Right kidney (tissue), 1 donor: ENCODE data around the gene GPC6.

Experiments
- DNase-seq: peaks from one replicate; pipeline ENCODE4 v3.0.0-alpha.2; 2016

The GPC6 gene

DNA sequence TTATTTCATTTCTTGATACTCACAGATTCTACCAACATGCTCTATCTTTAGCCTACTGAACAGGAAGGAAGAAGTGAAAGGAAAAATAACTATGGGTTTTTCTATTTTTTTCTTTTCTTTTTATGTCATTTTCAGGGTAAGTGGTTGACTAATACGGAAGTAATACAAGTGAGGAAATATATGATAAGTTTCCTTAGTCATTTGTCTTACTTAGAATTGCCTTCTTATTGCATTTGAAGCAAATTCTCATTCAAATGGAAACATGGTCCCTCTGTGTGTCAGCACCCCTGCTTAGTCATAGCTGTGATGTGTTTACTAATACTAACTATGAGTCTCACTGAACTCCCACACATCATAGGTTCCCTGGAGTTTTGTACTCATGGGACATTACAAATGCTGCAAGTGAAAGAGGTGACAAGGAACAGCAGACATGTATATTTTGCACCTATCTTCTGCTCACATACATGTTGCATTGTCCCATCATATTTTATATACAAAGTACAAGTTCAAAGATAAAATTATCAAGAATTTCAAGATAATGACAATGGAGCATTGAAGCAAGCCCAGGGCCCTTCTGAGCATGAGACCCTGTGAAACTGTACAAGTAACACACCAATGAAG is 1192.8 kb downstream of the GPC6 start:
- no peak for DNase-seq

DNA sequence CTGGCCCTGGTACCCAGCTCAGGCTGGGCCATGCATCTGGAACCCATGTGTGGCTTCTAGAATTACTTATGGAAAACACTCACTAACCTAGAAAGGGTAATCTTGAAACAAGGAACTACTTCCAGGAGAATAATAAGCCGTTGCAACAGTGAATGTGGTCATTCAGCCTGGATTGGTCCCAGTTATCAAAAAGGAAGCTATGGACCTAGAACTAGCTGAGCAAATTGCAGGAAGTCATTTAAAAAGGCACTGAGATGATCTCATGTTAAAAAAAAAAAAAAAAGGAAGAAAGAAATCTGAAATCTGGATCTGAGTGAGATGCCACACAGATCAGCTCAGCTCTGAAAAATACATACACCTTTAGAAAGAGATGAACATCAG is 1193.3 kb downstream of the GPC6 start:
- no peak for DNase-seq

DNA sequence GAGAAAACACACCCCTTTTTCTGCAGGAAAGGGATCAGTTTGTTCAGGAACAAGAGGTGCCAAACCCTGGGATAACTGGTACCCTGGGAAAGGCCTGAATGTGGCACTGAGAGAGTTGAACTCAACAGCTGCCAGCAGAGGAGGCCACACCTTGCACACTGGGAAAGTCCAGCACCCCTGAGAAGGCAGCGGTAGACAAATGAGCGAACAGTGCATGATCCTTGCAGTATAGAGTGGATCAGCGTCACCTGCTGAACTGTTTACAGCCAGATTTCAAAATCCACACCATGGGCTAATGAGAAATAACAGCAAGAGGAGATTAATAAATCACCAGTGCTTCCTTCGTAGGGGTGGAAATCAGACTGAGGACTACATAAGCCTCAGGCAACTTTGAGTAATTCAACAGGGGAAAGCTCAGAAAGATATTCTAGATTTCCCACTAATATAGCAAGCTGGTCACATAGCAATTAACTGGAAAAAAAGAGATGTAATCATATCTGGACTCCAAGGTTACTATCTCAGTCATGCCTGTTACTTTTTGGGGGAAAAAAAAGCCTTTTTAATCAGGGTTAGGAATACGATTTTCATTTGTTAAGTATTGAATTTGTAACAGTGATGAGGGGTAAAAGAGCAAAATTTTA is 1200.8 kb downstream of the GPC6 start:
- DNase-seq: no peak

DNA sequence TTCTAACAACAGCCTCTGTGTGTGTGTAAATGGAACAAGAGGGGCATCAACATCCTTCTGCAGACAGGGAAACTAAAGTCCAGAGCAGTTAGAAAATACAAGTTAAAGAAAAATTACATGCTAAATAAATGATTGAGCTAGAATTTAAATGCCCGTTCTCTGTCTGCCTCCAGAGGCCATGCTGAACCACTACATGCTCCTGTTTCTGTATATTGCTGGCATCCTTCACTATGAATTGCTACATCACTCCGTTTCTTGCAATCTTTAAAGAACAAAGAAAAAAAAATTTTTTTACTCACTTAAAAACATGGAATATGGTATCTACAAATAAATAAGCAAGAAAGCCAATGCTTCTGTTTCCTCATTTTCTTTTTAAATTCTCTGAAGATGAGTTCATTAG is 1205.0 kb downstream of the GPC6 start:
- no peak for DNase-seq

DNA sequence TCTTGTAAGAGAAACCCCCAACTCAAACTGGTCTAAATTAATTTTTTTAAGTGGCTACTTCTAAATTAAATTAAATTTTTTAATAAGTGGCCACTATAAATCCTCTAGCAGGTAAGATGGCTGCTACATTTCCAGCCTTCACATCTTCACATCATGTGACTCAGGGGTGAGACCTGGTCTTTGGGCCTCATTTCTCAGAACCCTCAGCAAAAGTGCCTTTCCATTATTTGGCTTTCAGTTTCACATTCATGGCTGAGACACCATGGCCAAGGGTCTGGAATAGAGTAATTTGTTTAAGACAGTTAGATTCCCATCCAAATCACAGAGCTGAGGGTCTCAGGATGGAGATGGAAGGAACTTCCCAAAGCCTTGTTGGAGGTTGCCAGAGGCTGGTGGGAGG is 1205.4 kb downstream of the GPC6 start:
- DNase-seq: no peak

DNA sequence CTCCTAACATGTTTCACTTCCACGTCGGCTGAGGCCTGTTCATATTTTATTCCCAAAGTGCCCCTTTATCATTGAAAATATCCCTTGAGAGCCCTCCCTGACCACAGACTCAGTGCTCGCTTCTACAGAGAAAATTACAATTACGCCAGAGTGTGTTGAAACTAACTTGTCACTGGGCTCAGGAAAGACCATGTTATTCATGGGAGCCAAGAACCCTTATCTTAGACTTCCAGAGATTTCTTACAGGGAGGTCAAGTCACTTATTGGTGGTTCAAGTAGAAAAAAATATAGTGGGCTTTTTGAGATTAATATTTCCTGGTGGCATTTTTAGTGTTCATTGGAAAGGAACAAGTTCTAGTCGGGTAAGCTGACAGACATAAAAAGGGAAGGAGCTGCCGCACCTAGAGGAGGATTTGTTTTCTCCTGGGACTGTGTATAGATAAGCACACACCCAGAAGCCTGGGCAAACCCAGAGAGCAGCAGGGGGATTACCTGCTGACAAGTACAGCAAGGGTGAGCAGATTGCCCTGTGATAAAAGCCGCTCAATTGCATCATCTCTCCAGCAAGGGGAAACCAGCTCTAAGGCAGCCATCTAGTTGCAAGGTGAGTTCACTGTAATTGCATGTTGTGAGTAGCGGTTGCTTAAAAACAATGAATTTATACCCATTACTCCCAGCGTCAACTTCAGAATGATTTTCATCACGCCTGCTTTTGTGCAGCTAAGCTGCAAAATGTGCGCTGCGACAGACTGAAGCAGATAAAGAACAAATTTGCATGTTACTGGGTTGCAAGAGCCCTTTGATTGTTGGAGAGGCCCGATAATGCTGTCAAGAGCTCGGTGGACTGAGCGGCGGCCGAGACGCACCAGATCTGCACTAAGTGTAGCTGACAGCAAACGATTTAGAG is 1206.7 kb downstream of the GPC6 start:
- no peak for DNase-seq

DNA sequence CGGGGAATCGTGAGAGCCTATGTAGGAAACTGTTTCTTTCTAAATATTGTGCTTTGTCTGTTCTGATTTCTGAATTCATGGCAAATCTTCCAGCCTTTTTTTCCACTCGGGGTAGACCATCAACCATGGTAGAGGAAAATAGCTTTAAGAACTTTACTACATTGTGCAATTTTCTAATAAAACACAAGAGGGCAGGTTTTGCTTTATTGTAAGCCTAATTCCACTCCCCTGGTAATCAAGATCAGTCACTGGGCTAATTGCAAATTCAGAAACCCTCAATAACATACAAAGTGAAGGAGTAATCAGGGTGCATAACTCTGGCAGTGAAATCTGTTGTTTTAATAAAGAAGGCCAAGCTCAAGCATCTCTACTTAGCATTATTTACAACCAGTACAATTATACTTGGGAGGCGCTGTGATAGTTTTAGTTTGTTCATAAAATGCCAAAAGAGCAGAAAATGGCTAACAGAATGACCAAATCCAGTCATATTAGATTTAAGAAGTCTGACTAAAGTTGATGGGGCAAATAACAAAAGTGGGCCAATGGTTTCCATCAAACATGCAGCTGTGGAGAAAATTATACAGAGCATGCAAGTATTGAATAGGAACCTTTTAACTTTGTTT is 1209.1 kb downstream of the GPC6 start:
- DNase-seq: no peak

DNA sequence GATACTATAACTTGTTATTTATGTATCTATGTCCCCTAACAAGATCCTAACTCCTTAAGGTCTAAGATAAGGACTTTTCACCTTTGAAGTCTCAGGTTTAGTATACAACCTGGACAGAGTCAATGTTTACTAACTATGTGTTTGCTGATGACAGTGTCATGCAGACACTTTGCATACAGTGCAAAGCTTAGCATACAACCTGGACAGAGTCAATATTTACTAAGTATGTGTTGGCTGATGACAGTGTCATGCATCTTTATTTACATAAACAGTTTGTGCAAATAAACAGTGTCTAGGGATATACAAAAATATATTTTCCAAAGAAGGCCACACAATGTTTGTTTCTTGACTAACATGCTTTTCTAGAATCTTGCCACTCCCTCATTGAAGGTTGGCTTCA is 1218.2 kb downstream of the GPC6 start:
- DNase-seq: no peak

DNA sequence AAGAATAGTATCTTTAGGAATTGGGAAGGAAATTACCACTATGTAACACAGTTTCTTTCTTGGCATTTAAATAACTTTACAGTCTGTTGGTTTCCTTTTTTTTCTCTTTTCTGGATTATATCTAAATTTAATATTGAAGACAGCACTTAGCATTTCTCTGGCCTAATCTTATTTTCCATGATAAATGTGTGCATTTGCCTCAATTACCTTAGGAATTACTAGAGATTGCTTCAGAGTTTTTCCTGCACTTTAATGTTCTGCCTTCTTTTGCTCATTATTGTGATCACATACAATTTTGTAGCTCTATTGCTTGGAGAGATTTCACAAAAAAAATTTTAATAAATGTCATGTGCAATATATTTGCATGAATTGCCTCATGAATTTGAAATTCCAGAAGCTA is 1227.7 kb downstream of the GPC6 start:
- DNase-seq: no peak

DNA sequence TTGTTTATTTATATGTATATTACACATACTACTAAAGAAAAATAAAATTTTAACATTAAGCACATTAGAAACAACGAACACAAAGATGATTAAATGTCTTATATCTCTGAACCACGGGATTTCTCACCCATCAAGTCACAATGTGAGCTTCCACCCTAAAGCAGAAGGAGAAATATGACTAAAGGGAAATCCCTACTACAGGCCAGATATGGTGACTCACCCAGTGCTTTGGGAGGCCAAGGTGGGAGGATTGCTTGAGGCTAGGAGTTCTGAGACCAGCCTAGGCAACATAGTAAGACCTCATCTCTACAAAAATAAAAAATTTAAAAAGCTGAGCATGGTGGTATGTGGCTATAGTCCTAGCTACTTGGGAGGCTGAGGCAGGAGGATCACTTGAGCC is 1228.3 kb downstream of the GPC6 start:
- DNase-seq: no peak

DNA sequence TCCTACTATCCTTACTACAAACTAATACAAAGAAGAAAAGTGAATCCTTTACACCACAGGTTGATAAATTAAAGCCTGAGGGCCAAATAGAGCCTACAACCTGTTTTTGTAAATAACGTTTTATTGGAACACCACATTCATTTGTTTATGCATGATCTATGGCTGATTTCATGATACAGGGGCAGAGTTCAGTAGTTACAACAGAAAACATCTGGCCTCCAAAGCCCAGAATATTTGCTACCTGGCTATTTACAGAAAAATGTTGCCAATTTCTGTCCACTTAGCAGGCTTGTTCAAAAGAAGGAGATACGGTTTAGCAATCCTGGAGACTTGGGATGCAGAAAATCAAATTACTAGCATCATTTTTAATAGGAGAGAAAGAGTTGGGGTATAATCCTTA is 1228.8 kb downstream of the GPC6 start:
- DNase-seq: no peak
